Upper lobe of right lung (tissue), 1 donor: ENCODE results near the gene PRR35. TPM values are rescaled to one million over a fixed set of nuclear protein-coding genes. Genes with fewer than 3 reads are reported as not detected.

Experiments used
- ATAC-seq: fragments of 200-7000 bp; cut with Tn5 transposase; one replicate; pipeline ENCODE4 v1.9.1; 2020; ENCODE audit warnings: mild to moderate bottlenecking, moderate library complexity
- DNase-seq: peaks from one replicate; pipeline ENCODE4 v3.0.0-alpha.2; 2020
- H3K27ac ChIP-seq: fragments of 200-600 bp; one replicate; pipeline ENCODE4 v1.8.0; 2022
- H3K27me3 ChIP-seq: fragments of 200-600 bp; one replicate; pipeline ENCODE4 v1.8.0; 2022; ENCODE audit warnings: mild to moderate bottlenecking
- H3K36me3 ChIP-seq: fragments of 200-600 bp; one replicate; pipeline ENCODE4 v1.8.0; 2022
- H3K4me1 ChIP-seq: fragments of 200-600 bp; one replicate; pipeline ENCODE4 v1.8.0; 2022
- H3K4me3 ChIP-seq: fragments of 200-600 bp; one replicate; pipeline ENCODE4 v1.8.0; 2022; ENCODE audit warnings: mild to moderate bottlenecking
- H3K9me3 ChIP-seq: fragments of 200-600 bp; one replicate; pipeline ENCODE4 v1.8.0; 2022
- CTCF ChIP-seq: fragments of 200-600 bp; IDR thresholded peaks from one replicate; pipeline ENCODE4 v1.8.0; 2022; ENCODE audit warnings: antibody characterized with exemption
- intact Hi-C: fragments of 100-400 bp; cut with DNase I; formaldehyde crosslinking; loops from one replicate; pipeline ENCODE4 v1.11.0; 2022
- total RNA-seq: library from RNA; stranded (reverse); fragmentation: NEBNext Ultra II Directional; extraction: Animal tissue kit (Norgen Biotek cat#: 25700); gene quantifications from one replicate; pipeline ENCODE4 v1.2.1, GENCODE V29; 2021
- donor health status: DM: no; HTN: yes; CAD: no; lungs with severe emphysema.

PRR35 gene
- total RNA-seq, 1 donor from 2014 or later, result not detected

- ATAC-seq, result peak; percentile 29
Observed at GRCh38 chr16:566475-567372, 6.5 kb downstream of the PRR35 start, which contains the start of gene NHLRC4. Gene NHLRC4, plus strand, starts transcription at chr16:567005. Its CDS starts 1,043 bp downstream, at chr16:568048.

GRCh38 chr16:567373-568256, 7.4 kb downstream of the PRR35 start:
- Histone ChIP-seq H3K27ac (peak overlapping the region; percentile 28), H3K4me3 (peak overlapping the region; percentile 50), H3K4me1 (peaks cover 37% of the 10 kb centered on the region), H3K27me3 (no peaks in the 10 kb centered on the region), H3K9me3 (no peaks in the 10 kb centered on the region), H3K36me3 (no peaks in the 10 kb centered on the region)
- no peak for ATAC-seq
- intact Hi-C loops, result no loop called here
- DNase-seq, result no peak
- TF ChIP-seq CTCF, result no peak

More at GRCh38 chr16:566475-567372, 6.5 kb downstream of the PRR35 start, which contains the start of gene NHLRC4:
- Histone ChIP-seq H3K36me3 (no peaks in the 10 kb centered on the region), H3K4me1 (peaks cover 37% of the 10 kb centered on the region), H3K4me3 (peak within 1 kb of the TSS; percentile 50), H3K27ac (peak within 1 kb of the TSS; percentile 28), H3K9me3 (no peaks in the 10 kb centered on the region), H3K27me3 (peaks cover 3% of the 10 kb centered on the region)
- DNase-seq, result no peak
- intact Hi-C loops, result no loop called here
- TF ChIP-seq CTCF, result no peak

DNA sequence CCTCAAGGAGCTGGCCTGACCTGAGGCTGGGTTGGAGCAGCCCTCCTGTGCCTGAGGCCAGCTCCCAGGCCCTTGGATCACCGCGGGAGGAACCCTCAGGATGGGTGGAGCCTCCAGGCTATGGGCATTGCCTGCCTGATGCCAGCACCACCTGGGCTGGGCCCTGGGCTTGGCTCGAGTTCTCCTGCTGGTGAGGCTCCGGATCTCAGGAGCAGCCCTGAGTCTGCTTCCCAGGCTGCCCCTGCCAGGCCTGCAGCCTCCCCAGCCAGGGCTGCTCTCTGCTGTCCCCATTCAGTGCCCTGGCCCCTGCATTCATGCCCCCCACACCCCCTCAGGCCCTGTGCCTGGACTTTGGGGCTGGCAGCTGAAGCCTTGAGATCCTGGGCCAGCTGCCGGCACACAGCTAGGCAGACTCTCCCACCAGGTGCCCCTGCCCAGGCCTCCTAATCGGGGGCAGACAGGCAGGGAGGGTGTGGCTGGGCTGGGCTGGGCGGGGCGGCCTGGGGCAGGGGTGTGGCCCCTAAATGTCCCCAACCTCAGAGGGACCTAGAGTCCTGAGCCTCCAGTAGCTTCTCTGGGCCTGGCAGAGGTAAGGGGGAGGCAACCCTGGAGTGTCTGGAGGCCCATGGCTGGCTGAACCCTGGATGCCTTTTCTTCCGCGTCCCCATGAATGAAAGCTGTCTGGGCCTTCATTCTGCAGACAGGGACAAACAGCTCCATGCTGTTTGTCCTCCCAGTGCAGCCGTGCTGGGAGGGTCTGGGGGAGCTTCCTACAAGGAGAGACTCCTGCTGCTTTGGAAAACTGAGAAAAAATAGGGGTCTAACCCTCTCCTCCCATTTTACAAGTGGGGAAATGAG, 8.4 kb downstream of the PRR35 start:
- intact Hi-C loops, result no loop called here

GRCh38 chr16:569445-570254, 9.5 kb downstream of the PRR35 start, which contains the start of gene PIGQ:
Gene PIGQ, plus strand, starts transcription at chr16:569968. Its CDS starts 4,107 bp downstream, at chr16:574075.
- peak; percentile 84 for DNase-seq
- intact Hi-C loops, result no loop called here
- ATAC-seq, result peak; percentile 74
- Histone ChIP-seq H3K4me1 (peaks cover 37% of the 10 kb centered on the region), H3K4me3 (peak within 1 kb of the TSS; percentile 85), H3K9me3 (no peaks in the 10 kb centered on the region), H3K27me3 (no peaks in the 10 kb centered on the region), H3K27ac (peak within 1 kb of the TSS; percentile 87), H3K36me3 (peaks cover 2% of the 10 kb centered on the region)
- no peak for TF ChIP-seq CTCF

More for the DNA sequence above, 8.4 kb downstream of the PRR35 start:
- Histone ChIP-seq H3K4me1 (peaks cover 37% of the 10 kb centered on the region), H3K4me3 (peak overlapping the region; percentile 85), H3K9me3 (no peaks in the 10 kb centered on the region), H3K27me3 (no peaks in the 10 kb centered on the region), H3K36me3 (no peaks in the 10 kb centered on the region), H3K27ac (peak overlapping the region; percentile 87)
- no peak for ATAC-seq
- DNase-seq, result no peak
- TF ChIP-seq CTCF, result no peak
